ENCODE measurements around the gene IRF9.

Gene IRF9

GRCh38 chr14:24122416-24122815 is 38.6 kb upstream of the IRF9 start:
- Histone ChIP-seq H3K27me3 (ENCODE audit: insufficient read depth, low read length) (no peaks in the 10 kb centered on the region), H3K4me3 (ENCODE audit: low read depth, low read length, poor library complexity, severe bottlenecking) (no peak overlapping the region), H3K36me3 (ENCODE audit: insufficient read depth, low read length) (peaks cover 52% of the 10 kb centered on the region)

GRCh38 chr14:24122898-24123297 is 38.2 kb upstream of the IRF9 start:
- TF ChIP-seq CTCF (IDR thresholded peaks at IDR 0.05; ENCODE audit: low read length), result no peak
- no peak for TF ChIP-seq EZH2 (IDR thresholded peaks at IDR 0.05; ENCODE audit: borderline replicate concordance, low read length)
- Histone ChIP-seq H3K36me3 (ENCODE audit: insufficient read depth, low read length) (peaks cover 47% of the 10 kb centered on the region), H2AFZ (ENCODE audit: low read length) (no peak overlapping the region), H3K27me3 (ENCODE audit: insufficient read depth, low read length) (no peaks in the 10 kb centered on the region), H3K79me2 (ENCODE audit: insufficient read depth, low read length) (no peaks in the 10 kb centered on the region), H3K9me3 (ENCODE audit: low read length) (no peaks in the 10 kb centered on the region), H4K20me1 (ENCODE audit: insufficient read depth, low read length) (no peaks in the 10 kb centered on the region), H3K4me1 (ENCODE audit: insufficient read depth, low read length, severe bottlenecking) (no peaks in the 10 kb centered on the region), H3F3A (ENCODE audit: insufficient read depth, low read length) (no peaks in the 10 kb centered on the region), H3K4me2 (ENCODE audit: low read length) (no peak overlapping the region), H3K27ac (ENCODE audit: low read depth, low read length, poor library complexity, severe bottlenecking) (no peak overlapping the region), H3K9me2 (ENCODE audit: low read depth, low read length) (no peaks in the 10 kb centered on the region), H3K9ac (ENCODE audit: low read length) (no peak overlapping the region), H3K4me3 (ENCODE audit: low read depth, low read length, poor library complexity, severe bottlenecking) (no peak overlapping the region)

More at GRCh38 chr14:24122416-24122815, 38.6 kb upstream of the IRF9 start:
- H3K9me3 ChIP-seq (ENCODE audit: low read length), result no peaks in the 10 kb centered on the region
- no peak overlapping the region for H3K4me2 ChIP-seq (ENCODE audit: low read length)
- TF ChIP-seq EZH2 (IDR thresholded peaks at IDR 0.05; ENCODE audit: borderline replicate concordance, low read length) (no peak), CTCF (IDR thresholded peaks at IDR 0.05; ENCODE audit: low read length) (no peak)
- no peaks in the 10 kb centered on the region for H3F3A ChIP-seq (ENCODE audit: insufficient read depth, low read length)
- H4K20me1 ChIP-seq (ENCODE audit: insufficient read depth, low read length), result no peaks in the 10 kb centered on the region
- no peak overlapping the region for H3K9ac ChIP-seq (ENCODE audit: low read length)
- H3K9me2 ChIP-seq (ENCODE audit: low read depth, low read length), result no peaks in the 10 kb centered on the region
- H2AFZ ChIP-seq (ENCODE audit: low read length), result no peak overlapping the region
- no peak overlapping the region for H3K27ac ChIP-seq (ENCODE audit: low read depth, low read length, poor library complexity, severe bottlenecking)
- no peaks in the 10 kb centered on the region for H3K79me2 ChIP-seq (ENCODE audit: insufficient read depth, low read length)
- H3K4me1 ChIP-seq (ENCODE audit: insufficient read depth, low read length, severe bottlenecking), result no peaks in the 10 kb centered on the region

- no peaks in the 10 kb centered on the region for H3K9me3 ChIP-seq (ENCODE audit: low read length)
- H3K4me1 ChIP-seq (ENCODE audit: insufficient read depth, low read length, severe bottlenecking), result no peaks in the 10 kb centered on the region
- H3K27me3 ChIP-seq (ENCODE audit: insufficient read depth, low read length), result no peaks in the 10 kb centered on the region
- H3K4me2 ChIP-seq (ENCODE audit: low read length), result no peak overlapping the region
- H3K4me3 ChIP-seq (ENCODE audit: low read depth, low read length, poor library complexity, severe bottlenecking), result no peak overlapping the region
- no peaks in the 10 kb centered on the region for H3F3A ChIP-seq (ENCODE audit: insufficient read depth, low read length)
- no peak overlapping the region for H3K27ac ChIP-seq (ENCODE audit: low read depth, low read length, poor library complexity, severe bottlenecking)
- no peaks in the 10 kb centered on the region for H3K9me2 ChIP-seq (ENCODE audit: low read depth, low read length)
- TF ChIP-seq EZH2 (IDR thresholded peaks at IDR 0.05; ENCODE audit: borderline replicate concordance, low read length), result no peak
- H3K79me2 ChIP-seq (ENCODE audit: insufficient read depth, low read length), result no peaks in the 10 kb centered on the region
- no peaks in the 10 kb centered on the region for H4K20me1 ChIP-seq (ENCODE audit: insufficient read depth, low read length)
- no peak overlapping the region for H2AFZ ChIP-seq (ENCODE audit: low read length)
- no peak overlapping the region for H3K9ac ChIP-seq (ENCODE audit: low read length)
- H3K36me3 ChIP-seq (ENCODE audit: insufficient read depth, low read length), result peaks cover 39% of the 10 kb centered on the region
These were observed 37.3 kb upstream of the IRF9 start for GRCh38 chr14:24123424-24124417.

Data from OCI-LY1 (cell line).